Neural crest cell (in vitro differentiated cells): ENCODE measurements around the gene RBM19. TPM values are rescaled to one million over a fixed set of nuclear protein-coding genes. Genes with fewer than 3 reads are reported as not detected.

Source experiments
- DNase-seq: peaks from one replicate; pipeline ENCODE4 v3.0.0; 2021; ENCODE audit warnings: low read depth, mixed read lengths, low spot score
- H3K27ac Mint-ChIP-seq: one replicate; pipeline ENCODE4 v1.8.0; 2021; ENCODE audit warnings: mild to moderate bottlenecking, mixed read lengths; ENCODE audit not compliant: unreplicated experiment
- H3K27me3 Mint-ChIP-seq: 2 replicates; pipeline ENCODE4 v1.8.0; 2021; ENCODE audit warnings: low read depth, mild to moderate bottlenecking, mixed read lengths
- H3K36me3 Mint-ChIP-seq: 2 replicates; pipeline ENCODE4 v1.8.0; 2021; ENCODE audit warnings: low read depth, mild to moderate bottlenecking, mixed read lengths
- H3K4me1 Mint-ChIP-seq: 2 replicates; pipeline ENCODE4 v1.8.0; 2021; ENCODE audit warnings: mixed read lengths
- H3K4me3 Mint-ChIP-seq: one replicate; pipeline ENCODE4 v1.8.0; 2021; ENCODE audit warnings: mild to moderate bottlenecking, mixed read lengths
- H3K9me3 Mint-ChIP-seq: 2 replicates; pipeline ENCODE4 v1.8.0; 2021; ENCODE audit warnings: mixed read lengths
- CTCF ChIP-seq: fragments of 200-600 bp; sonication (generic); conservative IDR thresholded peaks from 2 replicates; pipeline ENCODE4 v1.5.0; 2021; ENCODE audit warnings: antibody characterized with exemption, mild to moderate bottlenecking
- total RNA-seq: library from RNA; stranded (reverse); gene quantifications from 2 replicates; pipeline ENCODE4 v1.2.1, GENCODE V29; 2021

RBM19 gene
- total RNA-seq, 1 donor from 2014 or later: 42.6 TPM

GRCh38 chr12:113769305-113769704 lies 196.8 kb downstream of the RBM19 start:
- Mint-ChIP-seq H3K4me3 (no peak overlapping the region), H3K36me3 (no peaks in the 10 kb centered on the region), H3K27ac (no peak overlapping the region), H3K4me1 (peaks cover 41% of the 10 kb centered on the region), H3K27me3 (peaks cover 14% of the 10 kb centered on the region), H3K9me3 (no peaks in the 10 kb centered on the region)
- TF ChIP-seq CTCF: no peak
- no peak for DNase-seq

GRCh38 chr12:113768850-113769249 lies 197.3 kb downstream of the RBM19 start:
- TF ChIP-seq CTCF: no peak
- Mint-ChIP-seq H3K4me3 (no peak overlapping the region), H3K27ac (no peak overlapping the region), H3K27me3 (peaks cover 14% of the 10 kb centered on the region), H3K36me3 (no peaks in the 10 kb centered on the region), H3K4me1 (peaks cover 41% of the 10 kb centered on the region), H3K9me3 (no peaks in the 10 kb centered on the region)
- no peak for DNase-seq

GRCh38 chr12:113766879-113767878 lies 198.9 kb downstream of the RBM19 start:
- TF ChIP-seq CTCF: no peak
- Mint-ChIP-seq H3K27me3 (peaks cover 16% of the 10 kb centered on the region), H3K36me3 (no peaks in the 10 kb centered on the region), H3K4me3 (no peak overlapping the region), H3K4me1 (peaks cover 51% of the 10 kb centered on the region), H3K27ac (no peak overlapping the region), H3K9me3 (no peaks in the 10 kb centered on the region)
- DNase-seq: no peak
